ENCODE measurements around the gene NT5DC2. TPM values are rescaled to one million over a fixed set of nuclear protein-coding genes. Genes with fewer than 3 reads are reported as not detected.

NT5DC2 gene
- total RNA-seq, 1 donor from 2014 or later, result 4.1 TPM

- no peak for DNase-seq (ENCODE audit: low spot score)
- no peak for ATAC-seq
Measured at GRCh38 chr3:52525680-52526561, 7.7 kb downstream of the NT5DC2 start.

GRCh38 chr3:52524752-52525679 lies 8.6 kb downstream of the NT5DC2 start:
- ATAC-seq (peak; percentile 13), DNase-seq (ENCODE audit: low spot score) (no peak)

DNA sequence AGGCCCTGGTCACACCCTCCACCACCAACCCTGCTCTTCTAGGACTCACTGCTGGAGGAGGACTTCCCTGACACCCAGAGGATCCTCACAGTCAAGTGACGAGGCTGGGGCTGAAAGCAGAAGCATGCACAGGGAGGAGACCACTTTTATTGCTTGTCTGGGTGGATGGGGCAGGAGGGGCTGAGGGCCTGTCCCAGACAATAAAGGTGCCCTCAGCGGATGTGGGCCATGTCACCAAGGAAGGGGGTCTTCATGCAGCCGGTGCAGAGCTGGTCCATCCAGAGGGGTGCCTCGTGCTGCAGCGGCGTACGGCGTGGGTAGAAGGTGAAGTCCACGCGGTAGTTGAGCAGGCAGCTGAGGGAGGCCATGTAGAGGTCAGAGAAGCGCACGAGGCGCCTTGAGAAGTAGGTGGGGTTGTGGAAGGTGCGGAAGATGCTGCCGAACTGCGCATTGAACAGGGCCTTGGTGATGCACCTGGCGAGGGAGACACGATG lies 9.4 kb downstream of the NT5DC2 start:
- no peak for ATAC-seq
- DNase-seq (ENCODE audit: low spot score), result no peak

GRCh38 chr3:52523386-52524257 lies 10.0 kb downstream of the NT5DC2 start:
- DNase-seq (ENCODE audit: low spot score), result no peak
- no peak for ATAC-seq

GRCh38 chr3:52522651-52523251 lies 10.9 kb downstream of the NT5DC2 start:
- no peak for ATAC-seq
- no peak for DNase-seq (ENCODE audit: low spot score)

- ATAC-seq (no peak), DNase-seq (ENCODE audit: low spot score) (no peak)
Measured at GRCh38 chr3:52521881-52522650, 11.6 kb downstream of the NT5DC2 start.

- DNase-seq (ENCODE audit: low spot score) (no peak), ATAC-seq (no peak)
Measured at GRCh38 chr3:52521488-52521824, 12.2 kb downstream of the NT5DC2 start.

GRCh38 chr3:52520716-52521487 lies 12.8 kb downstream of the NT5DC2 start:
- DNase-seq (ENCODE audit: low spot score) (no peak), ATAC-seq (no peak)

- ATAC-seq (no peak), DNase-seq (ENCODE audit: low spot score) (no peak)
Measured at GRCh38 chr3:52520141-52520667, 13.5 kb downstream of the NT5DC2 start.

DNA sequence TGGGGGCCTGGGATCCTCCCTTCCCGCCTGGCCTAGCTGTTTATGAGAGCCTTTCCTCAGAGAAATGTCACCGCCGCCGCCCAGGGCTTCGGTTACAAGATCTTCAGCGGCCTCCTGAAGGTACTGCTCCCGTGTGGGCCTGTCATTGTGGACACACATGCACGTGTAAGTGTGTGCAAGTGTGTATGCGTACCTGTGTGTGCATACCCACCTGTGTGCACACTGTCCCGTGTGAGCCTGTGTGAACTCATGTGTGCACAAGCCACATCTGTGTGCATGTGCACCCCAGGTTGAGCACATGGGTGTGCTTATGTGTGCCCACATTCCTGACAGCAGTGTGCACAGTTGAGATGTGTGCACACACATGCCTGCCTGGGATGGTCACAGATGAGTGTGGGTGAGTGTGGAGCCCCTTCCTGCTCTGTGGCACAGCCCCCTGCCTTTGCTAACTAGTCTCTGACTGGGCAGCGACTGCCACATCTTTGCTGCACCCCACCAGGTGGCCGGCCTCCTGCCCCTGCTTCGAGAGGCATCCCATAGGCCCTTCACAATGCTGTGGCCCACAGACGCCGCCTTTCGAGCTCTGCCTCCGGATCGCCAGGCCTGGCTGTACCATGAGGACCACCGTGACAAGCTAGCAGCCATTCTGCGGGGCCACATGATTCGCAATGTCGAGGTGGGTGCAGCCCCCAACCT lies 14.1 kb downstream of the NT5DC2 start:
- ATAC-seq, result no peak
- no peak for DNase-seq (ENCODE audit: low spot score)

GRCh38 chr3:52518723-52519444 lies 14.8 kb downstream of the NT5DC2 start:
- ATAC-seq, result no peak

DNA sequence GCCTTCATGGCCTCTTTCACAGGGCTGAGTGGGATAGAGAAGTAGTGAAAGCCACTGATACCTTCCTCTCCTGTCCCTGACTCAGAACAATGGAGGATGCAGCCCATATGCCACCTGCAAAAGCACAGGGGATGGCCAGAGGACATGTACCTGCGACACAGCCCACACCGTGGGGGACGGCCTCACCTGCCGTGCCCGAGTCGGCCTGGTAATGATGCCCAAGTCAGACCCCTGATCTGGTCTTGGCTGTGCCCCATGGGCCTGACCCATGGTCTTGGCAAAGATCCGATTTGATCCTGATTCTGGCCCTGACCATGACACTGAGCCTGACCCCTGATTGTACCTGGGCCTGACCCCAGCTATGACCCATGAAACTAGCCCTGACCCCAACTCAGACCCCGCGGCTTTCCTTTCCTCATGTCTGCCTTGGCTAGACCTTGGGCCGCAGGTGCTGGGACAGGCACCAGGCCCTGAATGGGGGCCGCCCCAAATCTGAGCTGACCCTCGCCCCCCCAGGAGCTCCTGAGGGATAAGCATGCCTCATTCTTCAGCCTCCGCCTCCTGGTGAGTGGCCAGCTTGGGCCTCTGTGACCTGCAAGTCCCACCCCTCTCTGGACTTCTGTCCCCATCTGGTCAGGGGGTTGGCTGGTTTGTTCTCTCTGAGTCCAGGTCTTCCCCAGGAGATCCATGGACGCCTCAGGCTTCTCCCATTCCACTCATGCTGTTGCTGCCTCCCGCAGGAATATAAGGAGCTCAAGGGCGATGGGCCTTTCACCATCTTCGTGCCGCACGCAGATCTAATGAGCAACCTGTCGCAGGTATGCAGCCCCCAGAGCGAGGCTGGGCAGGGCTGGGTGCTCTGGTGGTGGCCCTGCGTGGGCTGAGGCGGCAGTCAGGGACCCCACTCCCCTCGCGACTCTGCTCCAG lies 15.6 kb downstream of the NT5DC2 start:
- DNase-seq (ENCODE audit: low spot score) (no peak), ATAC-seq (no peak)

More at GRCh38 chr3:52518723-52519444, 14.8 kb downstream of the NT5DC2 start:
- DNase-seq (ENCODE audit: low spot score), result no peak

DNA sequence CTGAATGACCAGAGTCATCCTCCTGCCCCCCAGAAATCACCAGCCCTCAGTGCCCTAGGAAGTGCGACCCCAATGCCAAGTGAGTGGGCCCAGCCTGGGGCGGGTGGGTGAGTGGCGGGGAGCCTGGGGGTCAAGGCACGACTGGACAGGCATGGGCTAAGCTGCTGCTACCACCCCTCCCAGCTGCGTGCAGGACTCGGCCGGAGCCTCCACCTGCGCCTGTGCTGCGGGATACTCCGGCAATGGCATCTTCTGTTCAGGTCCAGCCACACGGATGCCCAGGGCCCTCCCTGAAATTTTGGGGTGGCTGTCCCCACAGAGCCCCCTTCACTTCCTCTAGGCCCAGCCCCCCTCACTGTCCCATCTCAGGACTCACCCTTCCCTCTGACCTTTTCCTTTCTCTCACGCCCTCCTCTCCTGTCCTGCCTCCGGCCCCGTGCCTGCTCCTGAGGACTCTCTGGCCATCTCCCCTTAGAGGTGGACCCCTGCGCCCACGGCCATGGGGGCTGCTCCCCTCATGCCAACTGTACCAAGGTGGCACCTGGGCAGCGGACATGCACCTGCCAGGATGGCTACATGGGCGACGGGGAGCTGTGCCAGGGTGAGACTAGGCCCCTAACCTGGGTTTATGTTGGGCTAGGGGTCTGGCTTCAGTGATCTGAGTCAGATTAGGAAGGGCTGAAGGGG lies 17.0 kb downstream of the NT5DC2 start:
- ATAC-seq (no peak), DNase-seq (ENCODE audit: low spot score) (no peak)

DNA sequence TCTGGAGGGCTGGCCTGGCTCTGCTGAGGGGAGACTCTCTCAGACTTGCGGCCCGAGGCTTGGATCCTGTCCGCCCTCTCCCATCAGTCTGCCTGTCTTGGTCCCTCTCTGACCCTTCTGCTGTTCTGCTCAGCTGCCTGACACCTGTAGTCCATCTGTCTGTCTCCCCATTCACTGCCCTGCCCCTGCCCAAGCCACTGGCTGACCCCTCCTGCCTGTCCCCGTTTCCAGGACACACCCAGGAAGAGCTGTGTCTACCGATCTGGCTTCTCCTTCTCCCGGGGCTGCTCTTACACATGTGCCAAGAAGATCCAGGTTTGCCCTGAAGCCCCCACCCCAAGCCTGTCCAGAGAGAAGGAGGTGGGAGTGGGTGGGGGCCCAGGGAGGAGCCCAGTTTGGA lies 18.5 kb downstream of the NT5DC2 start:
- DNase-seq (ENCODE audit: low spot score) (no peak), ATAC-seq (no peak)

GRCh38 chr3:52514576-52514975 lies 19.1 kb downstream of the NT5DC2 start:
- DNase-seq (ENCODE audit: low spot score) (no peak), ATAC-seq (no peak)

DNA sequence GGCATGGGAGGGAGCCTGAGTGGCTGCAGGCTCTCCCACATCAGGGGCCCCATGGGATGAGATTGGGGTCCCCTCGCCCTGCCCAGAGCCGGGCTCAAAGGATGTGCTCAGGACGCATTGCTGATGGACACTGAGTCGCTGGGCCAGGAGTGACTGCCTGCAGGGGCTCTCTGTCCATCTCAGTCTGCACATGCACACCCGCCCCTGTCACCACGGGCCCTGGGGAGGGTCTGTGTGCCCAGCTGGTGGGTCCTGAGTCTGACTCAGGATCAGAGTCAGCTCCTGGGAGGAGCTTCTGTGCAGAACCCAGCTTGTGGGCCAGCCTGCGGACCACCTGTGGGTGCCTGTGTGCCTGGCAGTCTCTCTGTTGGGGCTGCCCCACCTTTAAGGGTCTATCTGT lies 20.4 kb downstream of the NT5DC2 start:
- ATAC-seq (no peak), DNase-seq (ENCODE audit: low spot score) (no peak)
